Right lung (tissue), 5 donors: Measurements from ENCODE around the gene ELFN1. TPM values are rescaled to one million over a fixed set of nuclear protein-coding genes. Genes with fewer than 3 reads are reported as not detected.
A peak's percentile ranks its signal among the peaks of the same experiment; 100 is the strongest.

Source experiments
- DNase-seq, 2 donors: peaks; one replicate each; pipeline ENCODE4 v3.0.0-alpha.2; 2013
- polyA plus RNA-seq, 5 donors: library from polyadenylated mRNA; unstranded; fragments of 120-200 nt; gene quantifications; one replicate each; pipeline versions ENCODE4 v1.2.1 to v1.2.3, GENCODE V29; 2013; ENCODE audit warnings: inconsistent platforms in 1 of 5, low replicate concordance in 1 of 5; ENCODE audit not compliant: insufficient read length in 5 of 5, insufficient read depth in 1 of 5

ELFN1 gene
- polyA plus RNA-seq, 5 donors = 1.6 to 4.3 (median 2.7) TPM

DNA sequence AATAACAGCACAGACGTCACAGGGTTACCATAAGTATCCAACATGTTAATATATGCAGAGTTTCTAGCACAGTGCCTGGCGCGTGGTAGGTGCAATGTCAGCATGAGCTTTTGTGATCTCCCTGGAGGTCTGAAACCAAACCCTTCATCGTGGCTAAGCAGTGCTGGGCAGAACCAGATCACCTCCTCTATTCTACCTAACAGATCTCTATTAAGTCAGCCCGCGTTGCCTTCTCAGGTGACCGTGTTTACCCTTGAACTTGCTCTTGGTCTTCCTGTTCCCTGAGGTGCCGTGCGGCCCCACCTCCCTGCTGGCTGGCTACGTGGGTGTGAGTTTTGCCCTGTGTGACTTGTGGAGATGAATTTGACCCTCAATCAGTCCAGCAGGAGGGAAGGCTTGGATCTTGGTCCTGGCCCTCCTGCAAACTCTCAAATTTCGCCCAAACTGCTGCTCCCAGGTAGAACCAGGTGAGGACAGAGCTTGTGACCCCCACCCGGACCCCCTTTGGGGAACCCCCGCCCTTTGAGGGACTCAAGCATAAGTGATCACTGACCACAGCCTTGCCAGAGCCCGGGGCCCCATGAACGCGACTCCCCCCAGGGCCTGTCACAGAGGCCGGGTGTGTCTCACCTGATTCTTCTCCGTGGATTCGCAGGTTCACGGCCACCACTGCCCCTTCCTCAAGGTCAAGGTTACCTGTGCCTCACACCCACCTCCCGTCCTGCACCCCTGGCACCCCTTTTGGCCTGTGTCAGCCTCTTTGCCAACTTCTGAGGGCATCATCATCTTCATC lies 54.2 kb downstream of the ELFN1 start:
- DNase-seq = no peak

DNA sequence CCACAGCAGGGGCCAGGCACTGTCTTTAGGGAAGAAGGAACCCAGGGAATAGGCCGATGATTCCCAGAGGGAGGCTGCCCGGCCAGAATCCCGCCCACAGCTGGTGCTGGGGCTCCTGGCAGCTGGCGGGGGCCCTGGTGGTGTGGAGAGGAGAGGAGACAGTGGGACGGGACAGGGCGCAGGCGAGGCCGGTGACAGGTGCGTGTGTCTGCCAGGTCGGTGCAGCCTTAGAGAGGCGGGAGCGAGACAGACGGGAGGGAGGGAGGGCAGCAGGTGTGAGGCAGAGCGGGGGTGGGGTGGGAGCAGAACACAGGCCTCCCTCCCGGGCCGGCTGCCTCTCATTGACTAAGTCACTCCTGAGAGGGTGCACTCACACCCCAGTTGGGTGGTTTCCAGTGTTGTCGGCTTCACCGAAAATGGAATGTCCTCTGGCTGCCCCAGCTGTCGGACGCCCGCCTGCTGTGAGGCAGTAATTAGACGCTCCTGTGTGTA lies 55.2 kb downstream of the ELFN1 start:
- peak in 1 of 2 donors; percentile 22 for DNase-seq

- no peak for DNase-seq
Observed at GRCh38 chr7:1725766-1726630, 55.9 kb downstream of the ELFN1 start.

- DNase-seq = no peak
Observed at GRCh38 chr7:1727079-1727478, 57.0 kb downstream of the ELFN1 start.

DNA sequence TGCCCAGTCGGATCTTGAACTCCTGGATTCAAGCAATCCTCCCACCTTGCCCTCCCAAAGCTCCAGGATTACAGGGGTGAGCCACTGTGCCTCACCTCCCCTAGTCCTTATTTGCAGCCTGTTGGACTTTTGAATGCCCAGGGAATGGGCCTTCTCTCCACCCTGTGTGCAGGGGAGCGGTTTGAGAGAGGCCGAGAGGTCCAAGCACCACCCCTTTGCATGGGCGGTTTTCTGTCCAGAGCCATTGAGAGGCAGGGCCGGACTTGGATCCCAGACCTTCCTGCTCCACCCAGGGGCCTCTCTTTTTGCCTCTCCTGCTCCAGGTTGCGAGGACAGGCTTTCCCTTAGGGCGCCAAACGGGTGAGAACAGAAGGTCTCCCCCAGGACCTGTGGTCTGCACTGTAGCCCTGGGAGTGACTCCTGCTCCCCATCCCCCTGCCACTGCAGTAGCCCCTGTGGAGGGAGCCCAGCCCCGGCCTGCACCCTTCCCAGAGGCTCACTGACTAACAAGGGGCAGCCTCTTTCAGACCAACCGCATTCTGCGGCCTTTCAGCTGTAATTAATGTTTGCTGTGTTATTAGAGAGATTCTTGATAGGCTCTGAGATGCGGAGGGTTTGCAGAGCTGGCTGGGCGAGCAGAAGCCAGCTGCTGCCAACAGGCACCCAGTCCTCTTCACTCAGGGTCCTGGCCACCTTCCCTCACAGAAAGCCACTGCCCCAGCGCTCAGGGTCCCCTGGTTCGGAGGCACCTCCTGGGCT lies 57.9 kb downstream of the ELFN1 start:
- DNase-seq = no peak

DNA sequence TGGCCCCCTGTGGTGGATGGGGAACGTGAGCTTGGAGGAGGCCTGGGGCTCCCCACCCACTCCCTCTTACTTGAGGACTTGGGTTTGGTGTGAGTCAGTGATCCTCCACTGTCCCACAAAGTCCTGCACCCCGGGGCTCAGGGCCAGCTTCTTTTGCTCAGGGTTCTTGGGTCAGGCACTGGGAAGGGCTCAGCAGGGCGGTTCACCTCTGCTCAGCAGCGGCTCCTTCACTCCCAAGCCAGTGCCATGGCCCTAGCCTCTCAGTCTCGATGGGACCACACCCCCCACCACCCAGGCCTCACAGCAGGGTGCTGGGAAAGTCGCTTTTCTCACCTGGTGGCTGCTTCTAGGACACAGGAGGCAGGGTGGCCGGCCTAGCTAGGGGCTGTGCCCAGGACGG lies 59.1 kb downstream of the ELFN1 start:
- DNase-seq = no peak

GRCh38 chr7:1729773-1730172 lies 59.7 kb downstream of the ELFN1 start:
- no peak for DNase-seq

- DNase-seq = no peak
Observed at GRCh38 chr7:1732072-1732471, 62.0 kb downstream of the ELFN1 start.

- DNase-seq = no peak
Observed at GRCh38 chr7:1732645-1733044, 62.6 kb downstream of the ELFN1 start.

DNA sequence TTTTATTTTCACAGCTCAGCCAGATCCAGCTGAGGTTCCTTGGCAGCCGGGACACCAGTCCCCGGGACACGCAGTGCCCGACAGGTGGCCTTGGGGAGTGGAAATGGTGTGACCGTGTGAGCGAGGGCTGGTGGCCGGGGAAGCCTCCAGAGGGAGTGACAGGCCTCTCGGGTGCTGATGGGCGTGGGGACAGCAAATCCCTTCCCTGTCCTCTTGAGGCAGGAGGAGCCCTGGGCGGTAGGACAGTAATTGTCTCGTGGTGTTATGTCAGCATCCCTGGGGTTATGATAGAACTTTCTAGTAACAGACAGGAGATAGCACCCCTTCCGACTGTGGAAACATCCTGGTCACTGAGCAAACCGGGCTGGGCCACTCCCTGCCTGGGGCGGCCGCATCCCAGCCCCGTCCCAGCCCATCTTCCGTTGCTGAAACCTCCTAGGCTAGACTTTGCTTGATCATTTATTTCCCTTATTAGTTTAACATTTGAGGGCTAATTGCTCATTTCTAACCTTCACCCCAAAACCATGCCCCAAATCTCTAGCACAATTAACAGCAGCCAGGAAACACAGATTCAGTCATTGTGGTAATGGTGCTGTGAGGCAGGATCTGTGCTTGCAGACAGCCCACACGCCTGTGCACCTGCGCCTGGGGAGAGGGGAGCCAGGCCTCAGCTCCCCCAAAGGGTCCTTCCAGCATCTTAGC lies 63.3 kb downstream of the ELFN1 start:
- DNase-seq = no peak

- no peak for DNase-seq
Observed at GRCh38 chr7:1733908-1734730, 64.0 kb downstream of the ELFN1 start.

GRCh38 chr7:1735262-1735661 lies 65.2 kb downstream of the ELFN1 start:
- DNase-seq = no peak

DNA sequence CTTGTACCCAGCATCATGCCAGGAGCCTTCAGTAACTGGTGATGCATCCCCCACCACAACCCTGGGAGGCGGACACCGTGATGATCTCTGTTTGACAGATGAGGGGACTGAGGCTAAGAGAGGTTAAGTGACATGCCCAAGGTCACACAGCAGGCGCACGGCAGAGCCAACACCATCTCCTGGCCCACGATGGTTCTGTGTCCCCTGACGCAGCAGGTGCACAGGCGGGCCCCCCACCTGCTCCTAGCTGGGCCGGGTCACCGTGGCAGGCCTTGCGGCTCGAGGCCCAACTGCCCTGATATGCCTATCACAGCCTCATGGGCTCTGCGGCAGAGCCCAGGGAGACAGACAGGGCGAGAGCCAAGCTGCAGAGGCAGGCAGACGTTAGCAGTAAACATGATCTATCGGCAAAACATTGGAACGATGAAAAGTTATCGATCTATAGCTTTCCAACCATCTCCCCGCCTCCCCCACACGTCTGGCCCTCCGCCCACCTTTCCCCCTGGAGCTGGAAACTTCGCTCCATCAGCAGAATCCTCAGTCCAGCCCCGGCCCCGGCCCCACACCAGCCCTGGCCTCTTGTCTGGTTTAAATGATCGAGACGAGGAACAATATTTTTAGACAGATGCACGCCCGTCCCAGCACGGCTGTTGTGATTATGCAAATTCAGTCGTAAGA lies 65.9 kb downstream of the ELFN1 start:
- DNase-seq = no peak

GRCh38 chr7:1736484-1736817 lies 66.4 kb downstream of the ELFN1 start:
- DNase-seq = no peak

DNA sequence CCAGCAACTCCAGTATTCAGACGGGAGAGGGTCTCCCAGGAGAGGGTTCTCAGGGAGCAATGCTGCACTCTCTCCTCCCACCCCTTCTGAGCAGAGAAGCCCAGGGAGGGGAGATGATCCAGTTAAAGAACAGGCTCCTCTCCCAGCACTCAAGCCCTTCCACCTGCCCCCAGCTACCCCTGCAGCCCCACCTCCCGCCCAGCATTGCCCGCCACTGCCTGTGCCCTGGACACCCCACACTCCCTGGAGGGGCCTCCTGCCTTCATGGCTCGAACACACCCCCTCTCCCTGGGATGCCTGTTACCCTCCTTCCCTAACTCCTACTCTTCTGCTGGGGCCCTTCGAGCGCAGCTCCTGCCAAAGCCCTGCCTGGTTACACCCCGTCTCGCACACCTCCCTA lies 66.8 kb downstream of the ELFN1 start:
- no peak for DNase-seq

GRCh38 chr7:1737523-1737922 lies 67.4 kb downstream of the ELFN1 start:
- DNase-seq = no peak

GRCh38 chr7:1737956-1738355 lies 67.9 kb downstream of the ELFN1 start:
- no peak for DNase-seq

DNA sequence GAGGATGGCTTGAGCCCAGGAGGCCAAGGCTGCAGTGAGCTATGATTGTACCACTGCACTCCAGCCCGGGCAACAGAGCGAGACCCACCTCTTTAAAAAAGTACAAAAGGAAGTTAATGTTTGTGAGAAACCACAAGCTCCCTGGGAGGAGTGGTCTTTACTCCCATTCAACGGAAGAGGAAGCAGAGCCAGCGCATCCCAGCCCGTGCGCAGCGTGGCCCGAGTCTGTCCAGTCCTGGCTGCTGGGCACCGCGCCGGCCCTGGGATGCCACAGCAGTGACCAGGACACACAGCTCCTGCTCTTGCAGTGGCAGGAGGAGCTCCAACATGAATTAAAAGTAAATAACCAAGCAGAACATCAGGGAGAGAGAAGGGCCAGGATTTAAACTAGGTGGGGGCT lies 68.4 kb downstream of the ELFN1 start:
- no peak for DNase-seq

DNA sequence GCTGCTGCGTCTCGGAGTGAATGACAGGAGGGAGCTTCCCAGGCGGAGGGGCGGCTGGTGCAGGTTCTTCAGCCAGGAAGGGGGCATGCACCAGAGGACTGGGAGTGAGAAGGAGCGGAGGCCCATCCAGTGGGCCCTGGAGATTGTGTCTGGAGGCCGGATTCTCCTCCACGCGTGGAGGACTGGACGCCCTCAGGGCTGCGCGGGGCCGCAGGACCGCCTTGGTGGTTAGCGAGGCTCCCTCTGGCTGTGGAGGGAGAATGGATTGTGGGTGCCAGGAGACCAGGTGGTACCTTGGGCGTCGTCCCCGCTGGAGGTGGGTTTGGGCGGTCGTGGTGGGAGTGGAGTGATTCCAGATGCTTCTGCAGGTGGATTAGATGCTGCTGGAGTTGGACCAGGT lies 68.9 kb downstream of the ELFN1 start:
- DNase-seq = no peak

- DNase-seq = no peak
Observed at GRCh38 chr7:1739593-1739992, 69.5 kb downstream of the ELFN1 start.
